Measurements from ENCODE around the gene PTOV1. TPM values are rescaled to one million over a fixed set of nuclear protein-coding genes. Genes with fewer than 3 reads are reported as not detected.
A peak's percentile ranks its signal among the peaks of the same experiment; 100 is the strongest.

PTOV1 gene
- total and polyA plus RNA-seq, 10 of the 15 experiments (the other 5 are each of a cell fraction or from before 2014, with no cell fraction given), result 3.2 to 83.5 (median 22.3) TPM

DNA sequence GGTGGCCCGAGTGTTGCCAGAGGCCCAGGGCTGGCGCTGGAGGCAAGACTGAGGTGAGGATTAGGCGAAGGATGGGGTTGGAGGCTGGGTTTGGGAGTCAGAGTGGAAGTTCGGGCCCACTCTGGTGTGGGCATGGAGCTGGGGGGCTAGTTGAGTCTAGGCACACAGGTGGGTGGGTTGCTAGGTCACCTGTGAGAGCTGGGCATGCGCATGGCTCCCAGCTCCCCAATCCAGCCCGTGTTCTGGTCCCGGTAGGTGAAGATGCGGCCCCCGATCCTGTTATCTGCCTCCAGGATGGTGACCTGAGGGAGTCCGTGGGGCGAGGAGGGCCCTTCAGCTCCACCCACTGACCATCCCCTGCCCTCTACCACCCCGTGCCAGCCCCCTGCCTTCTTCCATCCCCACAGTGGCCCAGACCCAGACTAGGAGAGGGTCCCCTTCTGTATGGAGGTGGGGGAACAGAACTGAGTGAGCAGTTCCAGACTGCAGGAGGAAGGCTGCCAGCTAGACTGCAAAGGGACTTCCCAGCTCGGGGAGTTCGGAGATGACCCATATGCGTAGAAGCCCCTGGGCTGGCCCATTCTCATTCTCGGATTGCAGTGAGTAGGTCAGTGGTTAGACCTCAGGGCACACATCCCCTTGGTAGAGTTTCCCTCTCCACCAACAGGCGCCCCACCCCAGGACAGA, 44.1 kb downstream of the PTOV1 start (continued):
- peak; percentile 49; the same call in 1 of the 2 replicates for TF ChIP-seq SMARCA5 (IDR thresholded peaks at IDR 0.05)
- TF ChIP-seq SMAD5 (IDR thresholded peaks at IDR 0.05; ENCODE audit: low read depth), result 0 out of 2 replicates have a peak, but pooled peaks have one; percentile 13
- no peak for TF ChIP-seq NFXL1 (IDR thresholded peaks at IDR 0.05; ENCODE audit: borderline replicate concordance)
- TF ChIP-seq SUPT20H (IDR thresholded peaks at IDR 0.05; ENCODE audit: borderline replicate concordance, control insufficient read depth, low read depth, low read length), result no peak
- TF ChIP-seq BRCA1 (IDR thresholded peaks at IDR 0.05; ENCODE audit: low read depth, low read length), result no peak
- TF ChIP-seq, protein P1, sequence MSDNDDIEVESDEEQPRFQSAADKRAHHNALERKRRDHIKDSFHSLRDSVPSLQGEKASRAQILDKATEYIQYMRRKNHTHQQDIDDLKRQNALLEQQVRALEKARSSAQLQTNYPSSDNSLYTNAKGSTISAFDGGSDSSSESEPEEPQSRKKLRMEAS (IDR thresholded peaks at IDR 0.05; ENCODE audit: low read depth, low read length), result no peak
- TF ChIP-seq, protein P2, sequence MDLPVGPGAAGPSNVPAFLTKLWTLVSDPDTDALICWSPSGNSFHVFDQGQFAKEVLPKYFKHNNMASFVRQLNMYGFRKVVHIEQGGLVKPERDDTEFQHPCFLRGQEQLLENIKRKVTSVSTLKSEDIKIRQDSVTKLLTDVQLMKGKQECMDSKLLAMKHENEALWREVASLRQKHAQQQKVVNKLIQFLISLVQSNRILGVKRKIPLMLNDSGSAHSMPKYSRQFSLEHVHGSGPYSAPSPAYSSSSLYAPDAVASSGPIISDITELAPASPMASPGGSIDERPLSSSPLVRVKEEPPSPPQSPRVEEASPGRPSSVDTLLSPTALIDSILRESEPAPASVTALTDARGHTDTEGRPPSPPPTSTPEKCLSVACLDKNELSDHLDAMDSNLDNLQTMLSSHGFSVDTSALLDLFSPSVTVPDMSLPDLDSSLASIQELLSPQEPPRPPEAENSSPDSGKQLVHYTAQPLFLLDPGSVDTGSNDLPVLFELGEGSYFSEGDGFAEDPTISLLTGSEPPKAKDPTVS (IDR thresholded peaks at IDR 0.05; ENCODE audit: low read depth, low read length), result no peak
- TF ChIP-seq CHD1 (IDR thresholded peaks at IDR 0.05; ENCODE audit: low read depth, low read length), result no peak
- TF ChIP-seq MYB (IDR thresholded peaks at IDR 0.05; ENCODE audit: borderline replicate concordance, low read depth, low read length), result no peak
- peak; percentile 49; the same call in 1 of the 2 replicates for TF ChIP-seq MEF2A (IDR thresholded peaks at IDR 0.05; ENCODE audit: insufficient read depth, low read depth, low read length)
- TF ChIP-seq DPF2 (IDR thresholded peaks at IDR 0.05), result peak; percentile 17; the same call in 1 of the 2 replicates
- TF ChIP-seq MXI1 (IDR thresholded peaks at IDR 0.05; ENCODE audit: low read depth, low read length), result peak; percentile 68; the same call in 1 of the 2 replicates
- TF ChIP-seq KLF5 (IDR thresholded peaks at IDR 0.05; ENCODE audit: partially characterized antibody), result no peak
- TF ChIP-seq ZNF384 (IDR thresholded peaks at IDR 0.05; ENCODE audit: borderline replicate concordance, low read depth, low read length), result no peak
- TF ChIP-seq FOS (IDR thresholded peaks at IDR 0.05; ENCODE audit: borderline replicate concordance, extremely low read depth, insufficient read length), result no peak
- no peak for TF ChIP-seq KAT2A (conservative IDR thresholded peaks at IDR 0.05; ENCODE audit: control insufficient read depth, low read depth, low read length)
- TF ChIP-seq, protein P3, sequence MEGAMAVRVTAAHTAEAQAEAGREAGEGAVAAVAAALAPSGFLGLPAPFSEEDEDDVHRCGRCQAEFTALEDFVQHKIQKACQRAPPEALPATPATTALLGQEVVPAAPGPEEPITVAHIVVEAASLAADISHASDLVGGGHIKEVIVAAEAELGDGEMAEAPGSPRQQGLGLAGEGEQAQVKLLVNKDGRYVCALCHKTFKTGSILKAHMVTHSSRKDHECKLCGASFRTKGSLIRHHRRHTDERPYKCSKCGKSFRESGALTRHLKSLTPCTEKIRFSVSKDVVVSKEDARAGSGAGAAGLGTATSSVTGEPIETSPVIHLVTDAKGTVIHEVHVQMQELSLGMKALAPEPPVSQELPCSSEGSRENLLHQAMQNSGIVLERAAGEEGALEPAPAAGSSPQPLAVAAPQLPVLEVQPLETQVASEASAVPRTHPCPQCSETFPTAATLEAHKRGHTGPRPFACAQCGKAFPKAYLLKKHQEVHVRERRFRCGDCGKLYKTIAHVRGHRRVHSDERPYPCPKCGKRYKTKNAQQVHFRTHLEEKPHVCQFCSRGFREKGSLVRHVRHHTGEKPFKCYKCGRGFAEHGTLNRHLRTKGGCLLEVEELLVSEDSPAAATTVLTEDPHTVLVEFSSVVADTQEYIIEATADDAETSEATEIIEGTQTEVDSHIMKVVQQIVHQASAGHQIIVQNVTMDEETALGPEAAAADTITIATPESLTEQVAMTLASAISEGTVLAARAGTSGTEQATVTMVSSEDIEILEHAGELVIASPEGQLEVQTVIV (IDR thresholded peaks at IDR 0.05; ENCODE audit: borderline replicate concordance, partially characterized antibody), result no peak
- TF ChIP-seq SUZ12 (IDR thresholded peaks at IDR 0.05; ENCODE audit: unreplicated experiment), result no peak
- TF ChIP-seq BACH1 (IDR thresholded peaks at IDR 0.05; ENCODE audit: borderline replicate concordance), result 0 out of 2 replicates have a peak, but pooled peaks have one; percentile 33
- TF ChIP-seq IKZF2 (IDR thresholded peaks at IDR 0.05), result peak; percentile 73 to 81; a peak in 3 of 4 replicates
- TF ChIP-seq HDAC6 (IDR thresholded peaks at IDR 0.05; ENCODE audit: unreplicated experiment), result no peak
- TF ChIP-seq SRF (IDR thresholded peaks at IDR 0.05; ENCODE audit: low read depth in 2 of 2, low read length in 2 of 2), result no peak
- TF ChIP-seq ATF7 (IDR thresholded peaks at IDR 0.05; ENCODE audit: low read depth), result no peak
- peak; percentile 38; the same call in 1 of the 2 replicates for TF ChIP-seq POLR2A (IDR thresholded peaks at IDR 0.05; ENCODE audit: low read depth, low read length)

All from GM12878 (cell line).